Kidney capillary endothelial cell (primary cell): Measurements from ENCODE around the gene SNX30.

ENCODE experiments used
- DNase-seq: peaks from one replicate; pipeline ENCODE4 v3.0.0-alpha.2; 2018; ENCODE audit warnings: low spot score

Gene SNX30

DNA sequence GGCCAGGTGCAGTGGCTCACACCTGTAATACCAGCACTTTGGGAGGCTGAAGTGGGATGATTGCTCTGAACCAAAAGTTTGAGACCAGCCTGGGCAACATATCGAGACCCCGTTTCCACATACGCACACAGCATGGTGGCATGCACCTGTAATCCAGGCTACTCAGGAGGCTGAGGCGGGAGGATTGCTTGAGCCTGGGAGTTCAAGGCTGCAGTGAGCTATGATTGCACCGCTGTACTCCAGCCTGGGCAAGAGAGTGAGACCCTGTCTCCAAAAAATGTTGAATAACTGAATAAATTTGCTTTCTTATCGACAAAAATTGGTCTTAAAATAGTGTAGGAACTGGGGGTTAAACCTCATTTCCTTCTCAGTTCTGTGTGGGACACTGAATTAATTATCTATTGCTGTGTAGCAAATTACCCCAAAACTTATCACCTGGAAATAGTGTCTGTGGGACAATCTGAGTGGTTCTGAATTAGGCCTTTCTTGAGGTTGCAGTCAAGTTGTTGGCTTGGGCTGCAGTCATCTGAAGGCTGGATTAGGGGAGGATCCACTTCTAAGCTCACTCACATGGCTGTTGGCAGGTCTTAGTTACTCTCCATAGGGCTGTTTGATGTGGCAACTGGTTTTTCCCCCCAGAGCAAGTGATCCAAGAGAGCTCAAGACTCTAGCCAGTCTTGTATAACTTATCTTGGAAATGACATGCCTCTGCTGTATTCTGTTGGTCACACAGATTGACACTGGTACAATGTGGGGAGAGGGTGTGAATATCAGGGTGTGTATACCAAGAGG is 2.0 kb downstream of the SNX30 start:
- no peak for DNase-seq

- no peak for DNase-seq
Measured at GRCh38 chr9:112753725-112754124, 3.2 kb downstream of the SNX30 start.

DNA sequence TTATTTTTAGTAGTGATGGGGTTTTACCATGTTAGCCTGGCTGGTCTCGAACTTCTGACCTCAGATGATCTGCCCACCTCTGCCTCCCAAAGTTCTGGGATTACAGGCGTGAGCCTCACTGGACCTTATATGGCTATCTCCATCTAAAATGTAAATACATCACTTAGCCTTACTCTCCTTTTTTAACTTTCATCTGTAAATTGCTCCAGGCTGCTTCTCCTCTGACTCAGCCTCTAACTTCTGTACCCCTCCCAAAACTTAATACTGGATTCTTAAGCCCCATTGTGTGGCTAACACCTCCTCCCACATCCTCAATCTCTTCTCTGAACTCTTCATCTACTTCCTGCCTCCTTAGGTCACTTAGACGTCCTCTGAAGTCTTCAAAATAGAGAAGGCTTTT is 4.0 kb downstream of the SNX30 start:
- DNase-seq, result no peak

- DNase-seq, result no peak
Measured at GRCh38 chr9:112755016-112755427, 4.5 kb downstream of the SNX30 start.

- DNase-seq, result no peak
Measured at GRCh38 chr9:112755675-112756074, 5.1 kb downstream of the SNX30 start.

DNA sequence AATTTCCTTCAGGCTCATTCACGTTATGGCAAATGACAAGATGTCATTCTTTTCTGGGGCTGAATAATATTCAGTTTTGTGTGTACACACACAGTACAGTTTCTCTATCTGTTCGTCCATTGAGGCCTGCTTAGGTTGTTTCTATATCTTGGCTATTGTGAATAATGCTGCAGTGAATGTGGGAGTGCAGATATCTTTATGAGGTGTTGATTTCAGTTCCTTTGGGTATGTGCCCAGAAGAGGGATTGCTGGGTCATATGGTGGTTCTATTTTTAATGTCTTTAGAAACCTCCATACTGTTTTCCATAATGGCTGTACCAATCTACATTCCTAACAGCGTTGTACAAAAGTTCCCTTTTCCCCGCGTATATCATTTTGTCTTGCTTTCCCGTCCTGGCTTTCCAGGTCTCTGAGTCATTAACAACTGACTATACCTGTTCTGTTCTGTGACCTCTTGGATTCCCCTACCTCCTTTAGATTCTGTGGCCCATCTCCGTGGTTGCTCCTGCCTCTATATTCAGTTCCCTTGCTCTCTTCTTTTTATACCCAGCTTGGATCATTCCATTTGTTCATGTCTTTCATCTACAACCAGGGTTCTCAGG is 6.8 kb downstream of the SNX30 start:
- DNase-seq, result no peak

DNA sequence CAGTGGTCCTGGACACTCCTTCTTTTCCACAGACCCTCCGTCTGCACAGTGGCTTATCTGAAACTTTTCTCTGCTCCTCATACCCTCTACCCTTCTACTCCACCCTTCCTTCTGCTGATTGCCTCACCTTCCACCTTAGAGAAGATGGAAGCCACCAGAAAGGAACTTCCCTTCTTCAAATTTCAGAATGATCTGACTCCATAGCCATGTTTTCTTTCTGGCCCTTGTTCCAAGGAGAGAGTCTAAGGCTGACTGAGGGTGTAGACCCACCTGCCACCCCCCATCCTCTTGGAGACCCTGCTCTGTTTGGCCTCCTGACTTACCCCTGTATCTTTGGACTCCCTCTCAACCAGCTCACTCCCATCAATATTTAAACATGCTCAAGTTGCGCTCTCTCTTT is 7.4 kb downstream of the SNX30 start:
- DNase-seq, result no peak

DNA sequence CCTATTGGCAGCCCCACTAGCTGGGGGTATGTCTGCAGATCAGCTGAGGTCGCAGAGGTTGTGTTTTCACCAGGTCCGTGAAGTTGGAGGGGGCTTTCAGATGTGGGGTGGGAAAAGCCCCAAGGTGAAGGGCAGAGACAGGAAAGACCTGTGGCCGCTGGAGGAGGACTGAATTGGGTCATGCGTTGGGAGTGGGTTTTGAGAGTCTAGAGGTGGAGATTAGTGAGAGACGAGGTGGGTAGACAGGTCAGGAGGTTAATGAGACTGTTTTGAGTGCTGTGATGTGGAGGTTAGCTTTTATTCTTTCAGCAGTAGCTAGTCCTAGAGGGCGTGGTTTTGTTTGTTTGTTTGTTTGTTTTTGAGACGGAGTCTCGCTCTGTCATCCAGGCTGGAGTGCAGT is 10.3 kb downstream of the SNX30 start:
- DNase-seq, result no peak

- DNase-seq, result no peak
Measured at GRCh38 chr9:112761912-112762655, 11.5 kb downstream of the SNX30 start.

DNA sequence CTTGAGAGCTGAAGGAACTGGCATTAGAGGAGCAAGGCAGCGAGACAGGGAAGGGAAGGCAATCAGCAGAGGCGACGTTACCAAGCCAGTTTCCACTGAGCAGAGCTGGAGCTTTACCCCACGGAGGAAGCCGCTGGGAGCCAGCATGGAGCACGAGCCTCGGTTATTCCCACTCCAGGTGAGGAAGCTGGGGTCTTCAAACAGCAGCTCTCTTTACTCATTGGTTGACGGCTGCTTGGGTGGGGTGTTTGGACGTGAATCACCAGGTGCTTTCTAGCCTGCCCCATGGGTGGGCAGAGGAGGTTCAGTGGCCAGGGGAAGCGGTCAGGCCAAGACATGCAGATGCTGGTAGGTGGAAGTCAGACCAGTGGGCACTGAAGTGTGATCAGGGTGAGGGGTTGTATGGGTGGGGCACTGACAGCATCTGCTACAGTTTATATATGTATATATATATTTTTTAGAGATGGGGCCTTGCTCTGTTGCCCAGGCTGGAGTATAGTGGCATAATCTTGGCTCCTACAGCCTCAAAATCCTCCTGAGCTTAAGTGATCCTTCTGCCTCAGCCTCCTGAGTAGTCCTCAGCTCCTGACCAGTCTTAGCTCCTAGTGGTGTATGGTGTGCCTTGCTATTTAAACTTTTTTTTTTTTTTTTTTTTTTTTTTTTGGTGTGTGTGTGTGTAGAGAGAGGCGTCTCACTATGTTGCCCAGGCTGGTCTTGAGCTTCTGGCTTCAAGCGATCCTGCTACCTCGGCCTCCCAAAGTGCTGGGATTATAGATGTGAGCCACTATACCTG is 12.4 kb downstream of the SNX30 start:
- DNase-seq, result no peak

- no peak for DNase-seq
Measured at GRCh38 chr9:112764344-112764743, 13.8 kb downstream of the SNX30 start.

GRCh38 chr9:112764837-112765236 is 14.3 kb downstream of the SNX30 start:
- DNase-seq, result no peak

DNA sequence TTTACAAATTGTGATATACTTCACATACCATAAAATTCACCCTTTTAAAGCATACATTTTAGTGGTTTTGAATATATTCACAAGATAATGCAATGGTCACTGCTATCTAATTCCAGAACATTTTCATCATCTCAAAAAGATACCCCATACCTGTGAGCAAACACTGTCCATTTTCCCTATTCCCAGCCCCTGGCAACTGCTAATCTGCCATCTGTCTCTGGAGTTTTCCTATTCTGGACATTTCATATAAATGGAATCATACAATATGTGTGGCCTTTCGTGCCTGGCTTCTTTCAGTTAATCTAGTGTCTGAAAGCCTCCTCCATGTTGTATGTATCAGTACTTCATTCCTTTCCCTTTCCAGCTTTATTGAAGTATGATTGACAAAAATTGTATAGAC is 14.7 kb downstream of the SNX30 start:
- DNase-seq, result no peak

GRCh38 chr9:112771359-112772214 is 21.0 kb downstream of the SNX30 start:
- DNase-seq, result no peak

DNA sequence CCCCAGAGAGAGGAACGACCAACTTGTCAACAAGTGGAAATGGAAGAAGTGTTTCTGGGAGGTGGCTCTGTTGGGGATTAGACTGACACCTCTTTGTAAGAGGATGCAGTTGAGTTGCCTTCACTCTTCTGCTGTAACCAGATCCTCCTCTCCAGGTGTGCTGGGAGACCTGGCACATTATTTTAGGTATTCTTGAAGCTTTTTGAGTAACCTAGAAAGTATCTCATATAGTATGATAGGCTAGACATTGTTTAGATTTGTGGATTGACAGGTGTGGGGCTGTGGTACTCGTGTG is 21.6 kb downstream of the SNX30 start:
- no peak for DNase-seq

GRCh38 chr9:112772551-112772950 is 22.0 kb downstream of the SNX30 start:
- DNase-seq, result no peak

DNA sequence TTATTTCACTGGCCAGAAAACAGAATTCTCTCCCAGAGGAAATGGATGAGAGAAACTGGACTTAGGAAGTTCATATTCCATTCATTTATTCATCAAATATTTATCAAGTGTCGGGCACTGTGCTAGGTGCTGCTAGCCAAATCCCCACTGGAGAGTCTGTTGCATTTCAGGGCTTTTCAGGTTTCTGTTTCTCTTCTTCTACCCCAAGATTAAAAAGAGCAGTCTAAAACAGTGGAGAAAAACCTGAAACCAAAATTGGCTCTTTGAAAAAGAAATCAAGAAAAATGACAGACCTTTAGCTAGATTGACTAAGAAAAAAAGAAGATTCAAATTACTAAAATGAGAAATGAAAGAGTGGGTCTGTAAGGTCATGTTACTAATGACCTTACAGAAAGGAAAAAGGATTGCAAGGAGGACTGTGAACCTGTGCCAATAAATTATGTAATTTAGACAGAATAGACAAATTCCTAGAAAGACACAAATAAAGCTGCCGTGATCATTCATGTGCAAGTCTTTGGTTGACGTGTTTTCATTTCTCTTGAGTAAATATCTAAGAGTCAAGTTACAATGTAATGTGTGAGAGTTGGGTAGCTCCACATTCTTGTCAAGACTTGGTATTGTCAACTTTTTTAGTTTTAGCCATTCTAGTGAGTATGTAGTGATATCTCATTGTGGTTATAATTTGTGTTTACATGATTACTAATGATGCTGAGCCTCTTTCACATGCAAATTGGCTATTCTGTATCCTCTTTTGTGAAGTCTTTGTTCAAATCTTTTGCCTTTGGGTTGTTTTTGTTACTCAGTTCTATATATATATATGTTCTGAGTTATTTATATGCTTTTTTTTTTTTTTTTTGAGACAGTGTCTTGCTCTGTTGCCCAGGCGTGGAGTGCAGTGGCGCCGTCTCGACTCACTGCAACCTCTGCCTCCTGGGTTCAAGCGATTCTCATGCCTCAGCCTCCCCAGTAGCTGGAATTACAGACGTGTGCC is 23.7 kb downstream of the SNX30 start:
- no peak for DNase-seq

- DNase-seq, result no peak
Measured at GRCh38 chr9:112777914-112778313, 27.4 kb downstream of the SNX30 start.

DNA sequence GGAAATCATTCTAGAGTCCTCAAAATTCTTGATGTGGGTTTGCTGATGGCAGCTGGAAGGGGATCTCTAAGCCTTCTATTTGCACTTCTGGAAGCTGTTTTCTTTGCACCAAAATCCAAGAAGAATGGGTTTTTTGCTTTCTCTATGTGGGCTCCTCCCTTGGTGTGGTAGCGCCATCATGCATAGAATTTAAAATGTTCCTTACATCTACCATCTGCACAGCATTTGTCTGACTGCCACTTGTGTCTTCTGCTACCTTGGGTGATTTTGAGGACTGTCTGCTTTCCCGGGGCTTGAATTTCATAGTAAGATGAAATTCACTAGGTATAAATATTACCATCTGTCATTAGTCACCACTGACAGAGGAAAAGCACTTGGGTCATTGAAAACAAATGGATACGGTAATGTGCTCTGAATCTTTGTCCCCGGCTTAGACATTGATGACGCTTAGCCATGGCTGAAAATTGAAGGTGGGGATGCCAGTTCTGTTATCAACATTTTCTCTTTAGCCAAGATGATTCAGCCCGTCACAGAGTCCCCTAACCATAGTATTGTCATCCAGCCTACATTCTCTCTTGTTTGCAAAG is 30.0 kb downstream of the SNX30 start:
- DNase-seq, result no peak

GRCh38 chr9:112782218-112782617 is 31.7 kb downstream of the SNX30 start:
- DNase-seq, result no peak
